CD4-positive, alpha-beta T cell (primary cell): ENCODE measurements around the gene NACC2. TPM values are rescaled to one million over a fixed set of nuclear protein-coding genes. Genes with fewer than 3 reads are reported as not detected.

Source experiments
- ATAC-seq: fragments of 200-7000 bp; cut with Tn5 transposase; one replicate; pipeline ENCODE4 v1.10.0; 2022; ENCODE audit warnings: mild to moderate bottlenecking; ENCODE audit not compliant: poor library complexity
- CTCF ChIA-PET: fragments of 350-600 bp; sonication (Branson Sonifier 250); formaldehyde crosslinking; loops from one replicate; lab custom pipeline; 2021; ENCODE audit warnings: antibody characterized with exemption, inconsistent platforms; lab: Charles Lee
- POLR2A ChIA-PET: fragments of 350-600 bp; sonication (Branson Sonifier 250); formaldehyde crosslinking; loops from one replicate; lab custom pipeline; 2021; ENCODE audit warnings: antibody characterized with exemption, inconsistent platforms; lab: Charles Lee
- DNase-seq, 14 experiments: peaks; one replicate each; pipeline ENCODE4 v3.0.0-alpha.2; 2013 to 2020; ENCODE audit warnings: mixed read lengths in 2 of 14
- H3K27ac ChIP-seq, 2 donors: one replicate each; pipeline versions ENCODE4 v1.5.1 to v1.7.0; 2013; ENCODE audit warnings: low read length in 2 of 2, low read depth in 1 of 2, mild to moderate bottlenecking in 1 of 2
- H3K27me3 ChIP-seq, 2 experiments: 1 replicate in 1 of 2; 2 replicates in 1 of 2; pipeline versions ENCODE4 v1.6.1 to v1.7.0; 2013; ENCODE audit warnings: low read length in 2 of 2, control low read depth in 1 of 2, mild to moderate bottlenecking in 1 of 2, moderate library complexity in 1 of 2; ENCODE audit not compliant: insufficient read depth in 2 of 2, control insufficient read depth in 1 of 2
- H3K36me3 ChIP-seq: one replicate; pipeline ENCODE4 v1.6.1; 2013; ENCODE audit warnings: low read length, control low read depth; ENCODE audit not compliant: insufficient read depth
- H3K4me1 ChIP-seq: one replicate; pipeline ENCODE4 v1.6.1; 2013; ENCODE audit warnings: low read length, control low read depth; ENCODE audit not compliant: insufficient read depth
- H3K4me3 ChIP-seq: one replicate; pipeline ENCODE4 v1.5.1; 2013; ENCODE audit warnings: mild to moderate bottlenecking, low read length, moderate library complexity
- H3K9me3 ChIP-seq, 2 experiments: 1 replicate in 1 of 2; 2 replicates in 1 of 2; pipeline versions ENCODE4 v1.6.1 to v1.7.0; 2013; ENCODE audit warnings: low read length in 2 of 2, mild to moderate bottlenecking in 2 of 2, control low read depth in 1 of 2, moderate library complexity in 1 of 2; ENCODE audit not compliant: control insufficient read depth in 1 of 2, insufficient read depth in 1 of 2
- H3K27ac Mint-ChIP-seq: one replicate; pipeline ENCODE4 v1.8.0; 2020; ENCODE audit warnings: mixed read lengths
- H3K27me3 Mint-ChIP-seq: one replicate; pipeline ENCODE4 v1.8.0; 2021; ENCODE audit warnings: mixed read lengths
- H3K36me3 Mint-ChIP-seq: one replicate; pipeline ENCODE4 v1.8.0; 2021; ENCODE audit warnings: low read depth, mixed read lengths
- H3K4me1 Mint-ChIP-seq: one replicate; pipeline ENCODE4 v1.8.0; 2021; ENCODE audit warnings: low read depth, mixed read lengths
- H3K4me3 Mint-ChIP-seq: one replicate; pipeline ENCODE4 v1.8.0; 2020; ENCODE audit warnings: mild to moderate bottlenecking, mixed read lengths
- H3K9me3 Mint-ChIP-seq: one replicate; pipeline ENCODE4 v1.8.0; 2020; ENCODE audit warnings: mixed read lengths
- intact Hi-C, 2 experiments: fragments of 100-400 bp; cut with DNase I in 1 of 2; cut with micrococcal nuclease in 1 of 2; formaldehyde crosslinking; loops; one replicate each; pipeline versions ENCODE4 v1.15.1 to v1.9.0; 2023 to 2025; cut with DNase I, micrococcal nuclease
- total RNA-seq, 174 experiments: library from RNA in 2 of 174; stranded (reverse) in 2 of 174; gene quantifications; one replicate each; pipeline ENCODE4 v1.2.3 and lab custom pipeline; 2021 to 2026
- TF ChIP-seq, protein P1 (sequence below): fragments of 200-600 bp; IDR thresholded peaks from one replicate; pipeline ENCODE4 v1.8.0; 2022; ENCODE audit warnings: antibody characterized with exemption, mild to moderate bottlenecking

Gene NACC2
- total RNA-seq, 2 experiments from 2014 or later, result 2.1 to 2.7 TPM

DNA sequence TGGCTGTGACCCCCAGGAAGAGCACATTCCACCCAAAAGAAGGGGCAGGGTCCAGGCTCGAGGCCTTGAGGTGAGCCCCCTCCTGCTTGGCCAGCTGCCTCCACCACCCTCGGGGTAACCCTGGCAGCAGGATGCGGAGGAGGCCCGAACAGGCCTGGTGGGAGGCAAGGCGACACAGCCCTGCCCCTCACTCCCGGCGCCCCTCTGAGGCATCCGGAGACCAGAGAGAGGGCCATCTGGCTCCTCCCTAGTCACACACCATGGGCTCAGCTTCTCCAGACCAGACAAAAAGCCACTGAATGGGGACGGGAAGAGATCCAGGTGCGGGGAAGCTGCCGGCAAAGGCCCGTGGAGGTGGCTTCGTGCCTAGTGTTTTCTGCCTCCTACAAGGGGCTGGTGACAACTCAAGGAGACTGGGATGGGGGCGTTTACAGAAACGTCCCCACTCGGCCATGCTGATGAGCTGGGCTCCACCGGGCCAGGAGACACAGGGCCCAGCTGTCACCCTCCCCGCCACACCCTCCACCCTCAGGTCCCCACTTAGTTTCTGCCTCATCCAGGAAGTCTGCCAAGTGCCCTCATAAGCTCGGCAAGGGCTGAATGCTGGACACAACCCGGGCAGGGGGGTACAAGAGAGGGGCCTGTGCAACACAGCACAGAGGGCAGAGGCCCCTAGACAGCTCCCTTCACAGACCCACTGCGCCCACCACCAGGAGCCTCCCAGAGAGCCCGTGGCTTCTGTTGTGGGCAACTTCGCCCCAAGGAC lies 41.9 kb downstream of the NACC2 start:
- ATAC-seq, result no peak
- TF ChIP-seq, protein P1, sequence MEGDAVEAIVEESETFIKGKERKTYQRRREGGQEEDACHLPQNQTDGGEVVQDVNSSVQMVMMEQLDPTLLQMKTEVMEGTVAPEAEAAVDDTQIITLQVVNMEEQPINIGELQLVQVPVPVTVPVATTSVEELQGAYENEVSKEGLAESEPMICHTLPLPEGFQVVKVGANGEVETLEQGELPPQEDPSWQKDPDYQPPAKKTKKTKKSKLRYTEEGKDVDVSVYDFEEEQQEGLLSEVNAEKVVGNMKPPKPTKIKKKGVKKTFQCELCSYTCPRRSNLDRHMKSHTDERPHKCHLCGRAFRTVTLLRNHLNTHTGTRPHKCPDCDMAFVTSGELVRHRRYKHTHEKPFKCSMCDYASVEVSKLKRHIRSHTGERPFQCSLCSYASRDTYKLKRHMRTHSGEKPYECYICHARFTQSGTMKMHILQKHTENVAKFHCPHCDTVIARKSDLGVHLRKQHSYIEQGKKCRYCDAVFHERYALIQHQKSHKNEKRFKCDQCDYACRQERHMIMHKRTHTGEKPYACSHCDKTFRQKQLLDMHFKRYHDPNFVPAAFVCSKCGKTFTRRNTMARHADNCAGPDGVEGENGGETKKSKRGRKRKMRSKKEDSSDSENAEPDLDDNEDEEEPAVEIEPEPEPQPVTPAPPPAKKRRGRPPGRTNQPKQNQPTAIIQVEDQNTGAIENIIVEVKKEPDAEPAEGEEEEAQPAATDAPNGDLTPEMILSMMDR, result no peak
- peaks cover 62% of the 10 kb centered on the region for H3K4me1 ChIP-seq
- Mint-ChIP-seq H3K27ac (no peak overlapping the region), H3K36me3 (no peaks in the 10 kb centered on the region), H3K4me3 (no peak overlapping the region), H3K4me1 (peaks cover 15% of the 10 kb centered on the region), H3K9me3 (no peaks in the 10 kb centered on the region), H3K27me3 (peaks cover 22% of the 10 kb centered on the region)
- ChIA-PET CTCF (no interaction called here), POLR2A (no interaction called here)
- intact Hi-C loops, result no loop called here
- H3K27me3 ChIP-seq, result peaks cover 18 to 20% of the 10 kb centered on the region in 2 experiments
- H3K4me3 ChIP-seq, result no peak overlapping the region
- no peak overlapping the region for H3K27ac ChIP-seq
- DNase-seq, result no peak
- H3K9me3 ChIP-seq, result peaks cover 0 to 6% of the 10 kb centered on the region in 2 experiments
- peaks cover 5% of the 10 kb centered on the region for H3K36me3 ChIP-seq

GRCh38 chr9:136052472-136052880 lies 42.6 kb downstream of the NACC2 start:
- CTCF ChIA-PET, result no interaction called here
- Histone ChIP-seq H3K9me3 (peaks cover 0 to 6% of the 10 kb centered on the region in 2 experiments), H3K36me3 (peaks cover 10% of the 10 kb centered on the region), H3K4me3 (no peak overlapping the region), H3K4me1 (peaks cover 61% of the 10 kb centered on the region), H3K27ac (no peak overlapping the region), H3K27me3 (peaks cover 18 to 20% of the 10 kb centered on the region in 2 experiments)
- intact Hi-C loops, result no loop called here
- H3K27me3 Mint-ChIP-seq, result peaks cover 22% of the 10 kb centered on the region
- peak in 1 of 14 experiments; percentile 16 for DNase-seq
- no peak for ATAC-seq
- no peak overlapping the region for H3K27ac Mint-ChIP-seq
- TF ChIP-seq, protein P1, result no peak
- no peak overlapping the region for H3K4me3 Mint-ChIP-seq
- no peaks in the 10 kb centered on the region for H3K36me3 Mint-ChIP-seq
- POLR2A ChIA-PET, result no interaction called here
- H3K9me3 Mint-ChIP-seq, result no peaks in the 10 kb centered on the region
- peaks cover 15% of the 10 kb centered on the region for H3K4me1 Mint-ChIP-seq

- no peak overlapping the region for H3K27ac Mint-ChIP-seq
Measured at GRCh38 chr9:136051837-136052471, 43.1 kb downstream of the NACC2 start.

More at GRCh38 chr9:136051837-136052471, 43.1 kb downstream of the NACC2 start:
- Mint-ChIP-seq H3K4me3 (peak overlapping the region; percentile 76), H3K9me3 (no peaks in the 10 kb centered on the region), H3K27me3 (peaks cover 18% of the 10 kb centered on the region), H3K36me3 (no peaks in the 10 kb centered on the region), H3K4me1 (peaks cover 15% of the 10 kb centered on the region)
- ATAC-seq (peak; percentile 41), DNase-seq (peak in 4 of 14 experiments; percentile 12 to 52 (median 36))
- intact Hi-C loops, result no loop called here
- peaks cover 0 to 6% of the 10 kb centered on the region in 2 experiments for H3K9me3 ChIP-seq
- H3K27me3 ChIP-seq, result peaks cover 18 to 20% of the 10 kb centered on the region in 2 experiments
- TF ChIP-seq, protein P1, result no peak
- H3K27ac ChIP-seq, result no peak overlapping the region
- H3K4me1 ChIP-seq, result peaks cover 64% of the 10 kb centered on the region
- H3K4me3 ChIP-seq, result peak overlapping the region; percentile 33
- ChIA-PET CTCF (interaction anchor here (1.0 kb wide), 1 partner anchor 84 kb away, joined by 3 read pairs; no protein-coding TSS in a partner anchor), POLR2A (no interaction called here)
- H3K36me3 ChIP-seq, result peaks cover 10% of the 10 kb centered on the region
